SK-N-SH (cell line): ENCODE results near the gene SLC5A11. TPM values are rescaled to one million over a fixed set of nuclear protein-coding genes. Genes with fewer than 3 reads are reported as not detected.
A peak's percentile ranks its signal among the peaks of the same experiment; 100 is the strongest.

ENCODE experiments used
- CTCF ChIA-PET: fragments of 300-600, 350-600 bp; formaldehyde crosslinking; extraction: SDS; loops from one replicate; lab custom pipeline; 2021; lab: Yijun Ruan, JAX
- POLR2A ChIA-PET: fragments of 350-600 bp; sonication (Branson Sonifier 250); formaldehyde crosslinking; extraction: SDS; loops from one replicate; lab custom pipeline; 2020; ENCODE audit warnings: antibody characterized with exemption, inconsistent platforms; lab: Yijun Ruan, JAX
- DNase-seq: peaks from one replicate; pipeline ENCODE4 v3.0.0; 2012
- H2AFZ ChIP-seq: fragments of 200-600 bp; sonication (generic); 2 replicates; pipeline ENCODE4 v1.8.1; 2016; ENCODE audit warnings: antibody characterized with exemption, mild to moderate bottlenecking, low read depth
- H3F3A ChIP-seq: fragments of 200-600 bp; sonication (generic); replicated peaks from 2 replicates; pipeline ENCODE3; 2016; ENCODE audit warnings: antibody characterized with exemption, mild to moderate bottlenecking; ENCODE audit not compliant: insufficient read depth
- H3K27ac ChIP-seq, 2 experiments: fragments of 200-500 bp in 1 of 2; fragments of 200-600 bp in 1 of 2; sonication (Bioruptor generic) in 1 of 2; sonication (generic), shearing (Covaris generic) in 1 of 2; 2 replicates each; pipeline versions ENCODE4 v1.5.1 to v1.6.1; 2014 to 2016; ENCODE audit warnings: low read depth in 2 of 2, inconsistent platforms in 1 of 2, low read length in 1 of 2, mild to moderate bottlenecking in 1 of 2, mixed read lengths in 1 of 2
- H3K27me3 ChIP-seq: fragments of 200-600 bp; sonication (generic), shearing (Covaris generic); 2 replicates; pipeline ENCODE4 v1.6.1; 2016; ENCODE audit warnings: mixed run types; ENCODE audit not compliant: insufficient read depth
- H3K36me3 ChIP-seq, 2 experiments: fragments of 200-500 bp in 1 of 2; fragments of 200-600 bp in 1 of 2; sonication (Bioruptor generic) in 1 of 2; sonication (generic) in 1 of 2; replicated peaks in 1 of 2; 2 replicates each; pipeline versions ENCODE3 to v1.5.1; 2014 to 2016; ENCODE audit warnings: low read length in 1 of 2, mild to moderate bottlenecking in 1 of 2; ENCODE audit not compliant: insufficient read depth in 2 of 2, control insufficient read depth in 1 of 2
- H3K4me1 ChIP-seq, 2 experiments: fragments of 200-500 bp in 1 of 2; fragments of 200-600 bp in 1 of 2; sonication (Bioruptor generic) in 1 of 2; sonication (generic), shearing (Covaris generic) in 1 of 2; 2 replicates each; pipeline versions ENCODE4 v1.5.1 to v1.6.1; 2014 to 2016; ENCODE audit warnings: low read depth in 1 of 2, low read length in 1 of 2, mixed run types in 1 of 2; ENCODE audit not compliant: insufficient read depth in 2 of 2, control insufficient read depth in 1 of 2
- H3K4me2 ChIP-seq: fragments of 200-600 bp; sonication (generic), shearing (Covaris generic); 2 replicates; pipeline ENCODE4 v1.6.1; 2017; ENCODE audit warnings: mixed run types
- H3K4me3 ChIP-seq, 2 experiments: fragments of 200-500 bp in 1 of 2; fragments of 200-600 bp in 1 of 2; sonication (Bioruptor generic) in 1 of 2; sonication (generic), shearing (Covaris generic) in 1 of 2; 2 replicates each; pipeline versions ENCODE4 v1.5.1 to v1.8.1; 2014 to 2016; ENCODE audit warnings: low read depth in 2 of 2, inconsistent platforms in 1 of 2, low read length in 1 of 2, mild to moderate bottlenecking in 1 of 2, mixed read lengths in 1 of 2, moderate library complexity in 1 of 2
- H3K79me2 ChIP-seq: fragments of 200-600 bp; sonication (generic); 2 replicates; pipeline ENCODE4 v1.8.1; 2017; ENCODE audit warnings: mild to moderate bottlenecking; ENCODE audit not compliant: insufficient read depth
- H3K9ac ChIP-seq: fragments of 200-600 bp; sonication (generic); 2 replicates; pipeline ENCODE4 v1.6.1; 2017; ENCODE audit warnings: mixed run types
- H3K9me2 ChIP-seq: fragments of 200-600 bp; sonication (generic); 2 replicates; pipeline ENCODE4 v1.6.1; 2017; ENCODE audit warnings: mixed run types
- H3K9me3 ChIP-seq: fragments of 200-600 bp; sonication (generic); 2 replicates; pipeline ENCODE4 v1.6.1; 2017; ENCODE audit warnings: mixed run types, mild to moderate bottlenecking, moderate library complexity
- H4K20me1 ChIP-seq: fragments of 200-600 bp; sonication (generic); 2 replicates; pipeline ENCODE4 v1.6.1; 2017; ENCODE audit warnings: mild to moderate bottlenecking, mixed run types; ENCODE audit not compliant: insufficient read depth
- ELF1 ChIP-seq: IDR thresholded peaks from 2 replicates; pipeline ENCODE4 v1.4.0; 2012
- EP300 ChIP-seq, 2 experiments: IDR thresholded peaks; 2 replicates each; pipeline versions ENCODE4 v1.4.0 to v1.6.1; 2012; ENCODE audit warnings: borderline replicate concordance in 1 of 2, low read depth in 1 of 2, low read length in 1 of 2
- EZH2phosphoT487 ChIP-seq: fragments of 200-600 bp; sonication (generic); IDR thresholded peaks from 2 replicates; pipeline ENCODE4 v1.6.1; 2017; ENCODE audit warnings: low read depth, mixed run types, mild to moderate bottlenecking, antibody characterized with exemption, moderate library complexity, borderline replicate concordance
- FOXM1 ChIP-seq: IDR thresholded peaks from 2 replicates; pipeline ENCODE4 v1.4.0; 2012; ENCODE audit warnings: low read depth, mild to moderate bottlenecking
- JUND ChIP-seq: IDR thresholded peaks from 2 replicates; pipeline ENCODE4 v1.4.0; 2012
- MXI1 ChIP-seq: IDR thresholded peaks from 2 replicates; pipeline ENCODE4 v1.6.1; 2012; ENCODE audit warnings: mild to moderate bottlenecking, low read depth, low read length, improper control_type of control experiment
- NFIC ChIP-seq: IDR thresholded peaks from 2 replicates; pipeline ENCODE4 v1.4.0; 2012; ENCODE audit warnings: borderline replicate concordance
- RAD21 ChIP-seq: IDR thresholded peaks from 2 replicates; pipeline ENCODE4 v1.6.1; 2012; ENCODE audit warnings: mild to moderate bottlenecking, low read length
- RFX5 ChIP-seq: IDR thresholded peaks from 2 replicates; pipeline ENCODE4 v1.6.1; 2012; ENCODE audit warnings: mild to moderate bottlenecking, improper control_type of control experiment, low read length
- SIN3A ChIP-seq: IDR thresholded peaks from 2 replicates; pipeline ENCODE4 v1.6.1; 2012; ENCODE audit warnings: low read depth, mild to moderate bottlenecking, low read length, moderate library complexity, borderline replicate concordance
- TAF1 ChIP-seq: IDR thresholded peaks from 2 replicates; pipeline ENCODE4 v1.6.1; 2012; ENCODE audit warnings: low read depth, mild to moderate bottlenecking, low read length, moderate library complexity, borderline replicate concordance
- TCF12 ChIP-seq: IDR thresholded peaks from 2 replicates; pipeline ENCODE4 v1.4.0; 2012
- YY1 ChIP-seq: IDR thresholded peaks from 2 replicates; pipeline ENCODE4 v1.4.0; 2012; ENCODE audit warnings: low read depth, mild to moderate bottlenecking
- WGBS: methylation state at CpG from one replicate; pipeline ENCODE4 v1.1.6; 2017; ENCODE audit warnings: low lambda C conversion rate; 5-methylcytosine and 5-hydroxymethylcytosine counted together
- polyA plus RNA-seq, 3 experiments: library from polyadenylated mRNA; depleted of rRNA; stranded (reverse); fragments of >200 nt; gene quantifications; 2 replicates each; pipeline ENCODE4 v1.2.3, GENCODE V29; 2012
- TF ChIP-seq, protein P1 (sequence below): IDR thresholded peaks from 2 replicates; pipeline ENCODE4 v1.4.0; 2012; ENCODE audit warnings: low read depth, borderline replicate concordance
- TF ChIP-seq, protein P2 (sequence below): IDR thresholded peaks from 2 replicates; pipeline ENCODE4; 2012
- TF ChIP-seq, protein P3 (sequence below): IDR thresholded peaks from 2 replicates; pipeline ENCODE4 v1.4.0; 2012; ENCODE audit warnings: low read depth, borderline replicate concordance

The SLC5A11 gene
- polyA plus RNA-seq, 1 of the 3 experiments (the other 2 are of a cell fraction): not detected

DNA sequence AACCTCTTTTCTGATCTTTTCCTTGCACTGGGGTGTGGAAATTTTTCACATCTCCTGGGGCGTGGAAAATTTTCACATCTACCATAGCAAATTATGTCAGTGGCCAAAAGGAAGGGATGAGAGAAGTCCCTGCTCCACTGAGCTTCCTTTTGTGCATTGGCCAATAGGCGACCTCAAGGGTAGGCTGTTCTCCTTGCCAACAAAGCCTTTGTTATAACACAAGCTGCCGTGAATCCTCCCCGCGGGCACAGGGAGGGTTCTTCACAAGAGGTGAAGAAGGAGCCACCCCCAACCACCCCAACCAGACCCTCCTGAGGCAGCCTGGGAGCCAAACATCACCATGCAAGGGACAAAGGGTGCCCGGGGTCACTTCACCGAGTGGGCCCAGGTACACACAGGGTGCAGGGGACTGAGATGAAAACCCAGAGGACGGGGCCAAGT is 6.5 kb downstream of the SLC5A11 start:
- CTCF ChIA-PET: interaction anchor here (0.6 to 1.6 kb wide), 4 partner anchors 55 to 335 kb away, joined by 3 read pairs; no protein-coding TSS in a partner anchor
- Histone ChIP-seq H3K4me3 (no peak overlapping the region), H3K27ac (no peak overlapping the region), H3K4me2 (0 out of 2 replicates have a peak overlapping the region, but pooled peaks have one; percentile 28), H3K36me3 (no peaks in the 10 kb centered on the region), H3K9ac (no peak overlapping the region), H2AFZ (no peak overlapping the region), H3K9me3 (no peaks in the 10 kb centered on the region), H3K79me2 (no peaks in the 10 kb centered on the region), H3F3A (peaks cover 30% of the 10 kb centered on the region), H3K27me3 (no peaks in the 10 kb centered on the region), H3K9me2 (no peaks in the 10 kb centered on the region), H4K20me1 (no peaks in the 10 kb centered on the region), H3K4me1 (peaks cover 10 to 21% of the 10 kb centered on the region in 2 experiments; a peak in 2 of 4 replicates)
- POLR2A ChIA-PET: no interaction called here
- no peak for DNase-seq
- TF ChIP-seq FOXM1 (no peak), EZH2phosphoT487 (no peak), TCF12 (no peak), SIN3A (no peak), TAF1 (no peak), EP300 (IDR thresholded peaks at IDR 0.05; ENCODE audit: borderline replicate concordance in 1 of 2, low read depth in 1 of 2, low read length in 1 of 2) (no peak), MXI1 (no peak), NFIC (no peak), JUND (no peak), RAD21 (no peak)
- TF ChIP-seq, protein P1, sequence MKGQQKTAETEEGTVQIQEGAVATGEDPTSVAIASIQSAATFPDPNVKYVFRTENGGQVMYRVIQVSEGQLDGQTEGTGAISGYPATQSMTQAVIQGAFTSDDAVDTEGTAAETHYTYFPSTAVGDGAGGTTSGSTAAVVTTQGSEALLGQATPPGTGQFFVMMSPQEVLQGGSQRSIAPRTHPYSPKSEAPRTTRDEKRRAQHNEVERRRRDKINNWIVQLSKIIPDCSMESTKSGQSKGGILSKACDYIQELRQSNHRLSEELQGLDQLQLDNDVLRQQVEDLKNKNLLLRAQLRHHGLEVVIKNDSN: no peak
- TF ChIP-seq, protein P2, sequence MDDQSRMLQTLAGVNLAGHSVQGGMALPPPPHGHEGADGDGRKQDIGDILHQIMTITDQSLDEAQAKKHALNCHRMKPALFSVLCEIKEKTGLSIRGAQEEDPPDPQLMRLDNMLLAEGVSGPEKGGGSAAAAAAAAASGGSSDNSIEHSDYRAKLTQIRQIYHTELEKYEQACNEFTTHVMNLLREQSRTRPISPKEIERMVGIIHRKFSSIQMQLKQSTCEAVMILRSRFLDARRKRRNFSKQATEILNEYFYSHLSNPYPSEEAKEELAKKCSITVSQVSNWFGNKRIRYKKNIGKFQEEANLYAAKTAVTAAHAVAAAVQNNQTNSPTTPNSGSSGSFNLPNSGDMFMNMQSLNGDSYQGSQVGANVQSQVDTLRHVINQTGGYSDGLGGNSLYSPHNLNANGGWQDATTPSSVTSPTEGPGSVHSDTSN: no peak
- WGBS: 73% methylated on average over 7 of the region's 8 CpGs

DNA sequence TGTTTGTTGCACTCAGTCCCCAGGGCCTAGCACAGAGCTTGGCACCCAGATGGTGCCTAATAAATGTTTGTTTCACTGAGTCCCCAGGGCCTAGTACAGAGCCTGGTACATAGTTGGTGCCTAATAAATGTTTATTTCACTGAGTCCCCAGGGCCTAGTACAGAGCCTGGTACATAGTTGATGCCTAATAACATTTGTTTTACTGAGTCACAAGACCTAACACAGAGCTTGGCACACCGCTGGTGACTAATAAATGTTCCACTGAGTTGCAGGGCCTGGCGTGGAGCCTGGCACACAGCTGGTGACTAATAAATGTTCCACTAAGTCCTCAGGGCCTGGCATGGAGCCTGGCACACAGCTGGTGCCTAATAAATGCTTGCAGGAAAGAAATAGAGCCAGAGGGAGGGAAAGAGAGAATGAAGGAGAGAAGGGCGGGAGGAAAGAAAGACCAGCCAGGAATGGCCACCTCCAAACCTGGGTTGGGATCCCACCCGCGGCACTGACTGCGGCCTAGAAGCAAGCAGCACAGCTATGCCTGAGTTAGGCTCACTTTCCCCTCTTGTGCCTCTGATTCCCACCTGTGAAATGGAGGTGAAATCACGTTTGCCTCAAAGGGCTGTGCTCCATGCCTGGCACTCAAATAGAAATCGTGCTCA is 7.5 kb downstream of the SLC5A11 start:
- CTCF ChIA-PET: interaction anchor here (0.6 to 1.6 kb wide), 3 partner anchors 52 to 336 kb away, joined by 3 read pairs; no protein-coding TSS in a partner anchor
- H3K9me3 ChIP-seq: no peaks in the 10 kb centered on the region
- H4K20me1 ChIP-seq: no peaks in the 10 kb centered on the region
- peaks cover 24% of the 10 kb centered on the region for H3F3A ChIP-seq
- DNase-seq: no peak
- no peaks in the 10 kb centered on the region for H3K9me2 ChIP-seq
- H3K27ac ChIP-seq: peak overlapping the region in 1 of 2 experiments; percentile 23; a peak in 1 of 4 replicates
- TF ChIP-seq EZH2phosphoT487: no peak
- no peak for TF ChIP-seq RFX5
- TF ChIP-seq SIN3A: no peak
- TF ChIP-seq, protein P3, sequence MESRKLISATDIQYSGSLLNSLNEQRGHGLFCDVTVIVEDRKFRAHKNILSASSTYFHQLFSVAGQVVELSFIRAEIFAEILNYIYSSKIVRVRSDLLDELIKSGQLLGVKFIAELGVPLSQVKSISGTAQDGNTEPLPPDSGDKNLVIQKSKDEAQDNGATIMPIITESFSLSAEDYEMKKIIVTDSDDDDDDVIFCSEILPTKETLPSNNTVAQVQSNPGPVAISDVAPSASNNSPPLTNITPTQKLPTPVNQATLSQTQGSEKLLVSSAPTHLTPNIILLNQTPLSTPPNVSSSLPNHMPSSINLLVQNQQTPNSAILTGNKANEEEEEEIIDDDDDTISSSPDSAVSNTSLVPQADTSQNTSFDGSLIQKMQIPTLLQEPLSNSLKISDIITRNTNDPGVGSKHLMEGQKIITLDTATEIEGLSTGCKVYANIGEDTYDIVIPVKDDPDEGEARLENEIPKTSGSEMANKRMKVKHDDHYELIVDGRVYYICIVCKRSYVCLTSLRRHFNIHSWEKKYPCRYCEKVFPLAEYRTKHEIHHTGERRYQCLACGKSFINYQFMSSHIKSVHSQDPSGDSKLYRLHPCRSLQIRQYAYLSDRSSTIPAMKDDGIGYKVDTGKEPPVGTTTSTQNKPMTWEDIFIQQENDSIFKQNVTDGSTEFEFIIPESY: no peak
- no peak for TF ChIP-seq ELF1
- TF ChIP-seq YY1: no peak
- TF ChIP-seq TAF1: no peak
- TF ChIP-seq, all 33 proteins: peak for 0
- no peak overlapping the region for H3K9ac ChIP-seq
- H3K4me1 ChIP-seq: peaks cover 10 to 21% of the 10 kb centered on the region in 2 experiments; a peak in 2 of 4 replicates
- POLR2A ChIA-PET: no interaction called here
- no peaks in the 10 kb centered on the region for H3K79me2 ChIP-seq
- no peaks in the 10 kb centered on the region for H3K27me3 ChIP-seq
- H3K4me2 ChIP-seq: peak overlapping the region; percentile 69
- 61% methylated on average over 8 of the region's 8 CpGs for WGBS
- peak overlapping the region; percentile 73 for H2AFZ ChIP-seq
- H3K4me3 ChIP-seq: peak overlapping the region in 1 of 2 experiments; percentile 13; a peak in 2 of 4 replicates
- H3K36me3 ChIP-seq: no peaks in the 10 kb centered on the region
